Glomerular visceral epithelial cell (primary cell): ENCODE results near the gene TMEM154.
A peak's percentile ranks its signal among the peaks of the same experiment; 100 is the strongest.

Source experiments
- DNase-seq: peaks from one replicate; pipeline ENCODE4 v3.0.0-alpha.2; 2016; ENCODE audit errors: extremely low spot score

The TMEM154 gene

DNA sequence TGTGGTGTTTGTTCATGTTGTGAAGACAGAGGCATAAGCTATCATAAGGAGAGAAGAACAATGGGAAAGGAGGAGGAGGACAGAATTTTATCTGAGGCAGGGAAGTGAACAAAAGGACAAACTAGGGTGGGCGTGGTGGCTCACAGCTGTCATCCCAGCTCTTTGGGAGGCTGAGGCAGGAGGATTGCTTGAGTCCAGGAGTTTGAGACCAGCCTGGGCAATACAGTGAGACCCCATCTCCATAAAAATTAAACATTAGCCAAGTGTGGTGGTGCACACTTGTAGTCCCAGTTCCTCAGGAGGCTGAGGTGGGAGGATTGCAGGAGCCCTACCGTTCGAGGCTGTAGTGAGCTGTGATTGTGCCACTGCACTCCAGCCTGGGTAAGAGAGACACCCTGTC, 49.9 kb downstream of the TMEM154 start:
- no peak for DNase-seq

DNA sequence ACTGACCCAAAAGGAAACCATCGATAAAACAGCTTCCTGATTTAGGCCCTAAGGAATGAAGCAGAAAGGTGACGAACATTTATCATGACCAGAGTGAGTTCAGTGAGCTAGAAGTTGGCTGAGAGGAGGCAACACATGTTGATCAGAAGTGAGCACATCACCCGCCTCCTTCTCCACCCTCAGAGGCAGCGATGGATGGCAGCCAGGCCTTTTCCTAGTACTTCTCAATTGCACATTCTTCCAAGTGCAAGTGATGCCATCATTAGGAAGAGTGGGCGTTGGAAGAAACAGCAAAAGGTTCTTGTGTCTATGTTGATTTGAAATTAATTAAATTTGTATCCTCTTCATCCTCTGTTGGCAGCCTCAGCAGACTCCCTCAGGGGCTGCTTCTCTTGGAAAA, 51.7 kb downstream of the TMEM154 start:
- DNase-seq, result no peak

DNA sequence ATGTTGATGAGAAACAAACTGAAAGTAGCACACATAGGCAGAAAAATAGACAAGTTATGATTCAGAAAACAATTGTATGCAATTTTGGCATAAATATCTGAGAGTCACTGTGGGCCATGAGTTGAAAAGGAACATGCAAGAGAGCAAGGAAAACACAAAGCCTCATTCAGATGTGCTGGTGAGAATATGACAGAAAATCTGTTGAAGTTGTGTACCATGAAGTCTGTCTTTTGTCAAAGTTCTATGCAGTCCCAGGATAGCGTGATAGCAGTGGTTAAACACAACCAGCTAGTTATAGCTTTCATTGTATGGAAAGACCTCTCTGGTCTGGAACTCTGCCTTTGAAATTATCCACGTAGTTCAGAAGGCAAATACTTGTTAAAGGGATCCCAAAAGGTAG, 53.0 kb downstream of the TMEM154 start:
- no peak for DNase-seq

DNA sequence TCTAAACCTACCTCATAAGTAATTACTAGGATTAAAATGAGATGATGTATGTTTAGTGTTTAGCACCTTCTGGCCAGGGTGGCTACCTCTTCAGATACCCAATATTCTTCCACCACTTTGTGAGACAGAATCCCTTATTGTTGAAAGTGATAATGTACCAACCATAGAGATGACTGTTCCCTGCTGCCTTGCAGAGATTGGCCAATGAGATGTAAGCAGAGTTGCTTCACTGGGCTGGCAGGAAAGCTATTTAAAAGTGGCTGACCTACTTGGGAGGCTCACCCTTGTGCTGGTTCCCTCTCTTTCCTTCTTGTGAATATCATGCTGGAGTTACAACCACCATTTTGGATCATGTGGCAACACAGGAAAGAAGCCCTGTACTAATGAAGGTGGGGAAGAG, 58.9 kb downstream of the TMEM154 start:
- no peak for DNase-seq

DNA sequence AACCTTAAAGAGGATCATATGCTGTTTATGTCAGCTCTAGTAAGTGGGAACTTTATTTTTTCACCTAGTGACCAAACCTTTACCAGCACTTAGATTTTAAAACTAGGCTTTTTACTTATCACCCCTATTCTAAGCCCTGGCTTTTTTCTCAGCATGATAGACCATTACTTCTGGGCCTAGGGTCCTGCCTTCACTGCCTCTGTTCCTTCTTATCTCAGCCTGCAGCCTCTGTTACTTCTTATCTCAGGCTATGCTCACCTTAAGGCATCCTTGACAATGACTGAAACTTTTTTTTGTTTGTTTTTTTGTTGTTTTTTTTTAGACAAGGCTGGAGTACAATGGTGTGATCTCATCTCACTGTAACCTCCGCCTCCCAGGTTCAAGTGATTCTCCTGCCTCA, 59.6 kb downstream of the TMEM154 start:
- no peak for DNase-seq

DNA sequence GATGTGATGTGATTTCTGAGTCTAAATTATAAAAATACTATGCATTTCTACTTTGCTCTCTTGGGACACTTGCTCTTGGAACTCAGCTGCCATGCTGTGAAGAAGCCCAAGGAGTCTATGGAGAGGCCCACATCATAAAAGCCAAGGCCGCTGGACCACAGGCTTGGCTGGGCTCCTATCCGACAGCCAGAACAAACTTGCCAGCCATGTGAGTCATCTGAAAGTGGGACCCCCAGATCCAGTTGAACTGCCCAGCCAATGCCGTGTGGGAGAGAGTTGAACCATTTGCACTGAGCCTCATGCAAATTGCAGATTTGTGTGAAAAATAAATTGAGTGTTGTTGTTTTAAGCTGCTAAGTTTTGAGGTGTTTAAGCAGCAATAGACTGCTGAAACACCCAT, 60.2 kb downstream of the TMEM154 start:
- DNase-seq, result no peak

DNA sequence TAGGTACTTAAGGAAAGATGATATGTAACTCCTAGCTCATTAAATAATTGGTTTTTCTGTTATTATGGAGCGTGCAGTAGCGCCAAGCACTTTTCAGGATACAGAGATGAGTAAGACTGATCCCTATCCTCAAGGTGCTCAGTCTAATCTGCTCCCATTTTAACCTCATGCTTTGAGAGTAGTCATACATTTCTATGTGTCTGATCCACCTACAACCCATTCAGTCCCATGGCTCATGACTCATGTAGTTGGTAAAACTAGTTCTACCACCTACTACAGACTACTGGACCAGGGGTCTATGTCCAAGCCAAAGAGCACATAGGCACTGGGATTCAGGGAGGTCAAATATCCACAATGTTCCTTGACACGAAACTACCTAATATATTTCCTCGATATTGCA, 60.8 kb downstream of the TMEM154 start:
- no peak for DNase-seq

DNA sequence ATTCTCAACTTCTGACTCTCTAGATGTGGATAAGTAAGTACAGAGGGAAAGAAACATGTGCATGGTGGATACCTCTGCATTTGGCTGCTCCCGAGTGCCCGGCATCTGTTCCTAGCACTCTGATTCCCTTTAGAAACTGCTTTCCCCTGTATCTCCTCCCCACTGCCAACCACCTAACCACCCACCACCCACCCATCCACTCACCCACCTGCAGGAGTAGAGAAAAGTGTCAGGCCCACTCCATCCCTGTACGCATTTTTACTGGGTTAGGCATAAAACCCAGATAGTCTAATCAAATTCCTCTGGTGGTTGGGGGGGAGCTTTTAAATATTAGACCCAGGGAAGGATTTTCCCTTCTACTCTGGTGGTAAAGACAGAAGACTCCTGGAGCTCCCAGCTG, 63.0 kb downstream of the TMEM154 start:
- no peak for DNase-seq

DNA sequence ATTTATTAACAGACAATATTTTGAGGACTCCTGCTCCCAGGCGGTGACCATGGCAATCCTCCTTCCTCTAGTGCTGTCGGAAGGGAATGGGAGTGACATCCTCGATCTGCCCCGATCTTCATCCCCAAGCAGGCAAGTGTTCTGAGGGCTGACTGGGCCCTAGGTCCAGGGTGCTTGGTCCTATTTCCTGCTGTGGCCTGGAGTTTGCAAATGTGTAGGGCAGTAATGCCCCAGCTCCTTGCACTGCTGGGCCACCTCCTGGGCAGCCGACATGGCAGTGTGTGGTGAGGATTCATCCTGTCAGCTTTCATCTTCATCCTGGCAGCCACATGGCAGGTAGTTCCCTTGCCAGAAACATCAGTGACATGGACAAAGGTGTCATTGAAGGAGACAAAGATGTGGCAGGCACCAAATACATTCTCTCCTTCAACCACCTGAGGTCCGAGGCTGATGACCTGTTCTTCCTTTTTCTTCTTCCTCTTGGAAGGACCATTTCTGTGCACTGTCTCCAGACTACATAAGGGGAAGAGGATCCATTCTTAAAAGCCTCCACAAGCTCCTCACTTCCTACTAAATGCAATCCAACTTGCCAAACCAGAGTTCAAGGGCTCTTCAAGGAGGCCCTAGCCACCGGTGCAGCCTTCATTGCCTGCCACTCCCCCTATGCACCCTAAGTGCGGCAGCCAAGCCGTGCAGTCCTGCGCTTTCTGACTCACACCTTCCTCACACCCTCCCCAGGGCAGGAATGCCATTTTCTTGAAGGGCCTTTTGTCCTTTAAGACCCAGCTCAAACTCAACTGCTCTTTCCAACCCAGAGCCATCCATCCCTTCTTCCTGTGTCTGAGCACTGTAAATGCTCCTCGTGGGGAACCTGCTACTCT, 65.7 kb downstream of the TMEM154 start:
- no peak for DNase-seq

DNA sequence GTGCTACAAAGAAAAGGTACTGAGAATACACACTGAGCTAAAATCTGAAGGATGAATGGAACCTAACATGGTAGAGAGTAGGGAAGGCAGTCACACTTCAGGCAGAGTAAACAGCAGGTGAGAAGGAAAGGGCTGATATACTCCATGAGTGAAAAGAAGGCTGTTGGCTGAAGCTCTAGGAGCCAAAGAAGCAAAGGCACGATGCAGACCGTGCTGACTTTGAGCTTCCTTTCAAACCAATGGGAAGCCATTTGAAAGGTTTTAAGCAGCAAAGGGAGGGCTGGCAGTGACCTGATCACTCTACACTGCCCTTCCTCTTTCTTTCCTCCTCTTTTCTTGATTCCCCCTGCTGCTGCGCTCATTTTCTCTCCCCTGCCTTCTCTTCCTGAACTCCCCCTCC, 66.4 kb downstream of the TMEM154 start:
- DNase-seq, result no peak

DNA sequence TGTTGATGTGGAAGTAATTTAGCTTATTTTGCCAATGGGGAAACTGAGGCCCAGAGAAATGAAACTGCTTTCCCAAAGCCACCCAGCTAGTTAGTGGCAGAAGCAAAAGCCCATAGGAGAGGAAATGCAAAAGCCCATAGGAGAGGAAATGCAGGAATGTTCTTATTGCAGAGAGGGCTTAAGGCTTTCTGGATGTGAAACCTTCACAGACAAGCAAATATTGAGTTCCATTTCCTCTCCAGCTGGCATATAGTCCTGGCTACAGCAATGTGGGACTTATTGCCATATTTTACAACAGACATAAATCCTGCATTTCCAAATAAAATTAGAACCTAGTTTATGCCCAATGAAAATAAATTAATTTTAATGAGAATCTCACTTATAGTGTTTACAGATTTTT, 69.7 kb downstream of the TMEM154 start:
- DNase-seq, result no peak

DNA sequence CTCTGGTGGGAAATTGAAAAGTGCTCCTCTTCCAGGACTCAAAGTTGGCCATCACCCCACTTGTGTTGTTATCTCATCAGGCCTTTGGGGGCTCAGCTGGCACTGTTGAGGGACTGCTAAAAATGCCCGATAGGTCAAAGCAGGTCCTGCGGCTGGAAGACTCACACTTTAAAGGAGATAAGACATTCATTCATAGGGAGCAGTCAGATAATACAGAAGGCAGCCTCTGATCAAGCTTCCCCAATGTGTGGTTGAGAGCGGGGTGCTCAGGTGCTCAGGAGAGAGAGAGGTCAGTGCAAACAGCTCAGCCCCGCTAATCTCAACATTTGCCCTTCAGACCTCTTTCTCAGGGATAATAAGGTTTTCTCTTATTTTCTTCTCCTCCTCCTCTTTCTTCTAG, 70.3 kb downstream of the TMEM154 start:
- DNase-seq, result no peak

DNA sequence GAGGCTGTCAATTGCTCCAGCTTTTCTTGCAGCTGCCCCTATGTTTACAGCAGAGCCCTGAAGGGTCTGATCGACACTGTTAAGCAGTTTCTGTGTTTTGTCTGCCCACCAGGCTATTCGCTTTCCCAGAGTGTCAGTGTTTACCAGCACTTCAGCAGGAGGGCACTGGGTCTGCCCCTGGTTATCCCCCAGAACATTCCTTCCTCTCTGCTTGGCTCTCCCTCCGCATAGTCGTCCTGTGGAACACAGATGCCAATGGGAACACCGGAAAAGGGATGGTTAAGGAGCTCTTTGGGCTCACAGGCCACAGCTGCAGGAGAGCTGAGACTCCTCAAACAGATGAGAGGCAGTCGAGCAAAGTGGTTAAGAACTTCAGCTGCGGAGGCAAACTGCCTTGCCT, 72.6 kb downstream of the TMEM154 start:
- DNase-seq, result no peak

DNA sequence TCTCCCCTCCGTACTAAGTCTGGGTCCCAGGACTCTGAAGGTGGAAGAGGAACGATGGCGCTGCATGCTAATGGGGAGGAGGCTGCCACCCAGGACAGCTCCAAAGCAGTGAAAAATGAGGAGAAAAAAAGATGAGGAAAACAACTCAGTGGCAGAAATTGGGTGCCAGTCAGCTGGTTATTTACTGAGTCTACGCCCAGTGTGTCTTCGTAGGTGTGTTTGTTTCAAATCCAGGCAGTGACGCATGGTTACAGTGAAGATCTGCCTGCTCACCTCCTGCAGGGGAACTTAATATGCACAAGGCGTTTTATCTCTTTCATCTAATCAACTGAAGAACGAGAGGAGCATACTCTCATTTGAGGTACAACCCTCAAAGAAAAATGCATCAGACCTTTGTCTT, 73.0 kb downstream of the TMEM154 start:
- DNase-seq, result no peak

DNA sequence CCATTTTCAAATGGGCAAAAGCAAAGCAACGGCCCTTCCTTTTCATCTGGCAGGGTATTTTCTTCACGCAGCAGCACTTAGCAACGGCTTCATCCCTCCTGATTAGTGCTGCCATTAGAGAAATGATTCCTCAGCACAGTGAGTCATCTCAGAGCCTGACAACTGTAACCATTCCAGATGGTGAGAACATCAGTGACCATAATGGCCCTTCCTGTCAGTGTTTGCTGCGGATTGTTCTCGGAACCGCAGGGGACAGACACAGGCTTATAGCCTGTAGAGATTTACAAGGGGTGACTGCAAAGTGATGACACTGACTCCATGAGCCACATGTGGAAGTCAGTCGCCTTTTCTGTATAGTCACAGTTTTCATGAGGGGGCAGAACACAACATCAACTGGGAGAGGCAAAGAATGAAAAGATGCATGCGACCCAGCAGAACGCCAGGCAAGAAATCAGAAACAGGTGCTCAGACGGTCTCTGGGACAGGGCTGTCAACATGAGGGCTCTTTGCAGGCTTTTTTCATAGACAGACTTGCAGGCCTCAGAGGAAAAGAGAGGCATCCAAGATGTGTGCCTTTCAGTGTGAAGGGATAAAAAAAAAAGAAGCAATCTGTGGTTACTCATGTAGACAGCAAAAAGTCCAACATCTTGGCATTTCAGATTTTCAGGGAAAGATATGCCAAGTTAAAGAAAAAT, 74.0 kb downstream of the TMEM154 start:
- peak; percentile 54 for DNase-seq

DNA sequence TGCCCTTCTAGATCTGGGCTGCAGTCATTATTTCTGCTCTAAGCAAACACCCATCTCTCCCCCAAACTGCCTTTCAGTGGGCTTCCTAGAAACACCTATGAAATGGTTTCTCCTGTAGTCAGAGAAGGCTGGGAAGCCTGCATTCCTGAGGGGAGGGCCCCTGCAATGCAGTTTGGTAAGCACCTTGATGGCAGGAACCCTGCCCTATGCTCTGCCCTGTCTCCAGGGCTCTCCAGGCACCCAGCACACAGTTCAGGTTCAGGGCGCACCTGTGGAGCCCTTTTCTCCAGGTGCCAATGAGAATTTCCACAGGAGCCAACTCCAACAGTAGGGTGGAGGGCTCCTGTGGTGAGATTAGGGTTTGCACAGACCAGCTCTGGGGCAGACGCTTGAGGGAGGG, 74.8 kb downstream of the TMEM154 start:
- DNase-seq, result no peak

DNA sequence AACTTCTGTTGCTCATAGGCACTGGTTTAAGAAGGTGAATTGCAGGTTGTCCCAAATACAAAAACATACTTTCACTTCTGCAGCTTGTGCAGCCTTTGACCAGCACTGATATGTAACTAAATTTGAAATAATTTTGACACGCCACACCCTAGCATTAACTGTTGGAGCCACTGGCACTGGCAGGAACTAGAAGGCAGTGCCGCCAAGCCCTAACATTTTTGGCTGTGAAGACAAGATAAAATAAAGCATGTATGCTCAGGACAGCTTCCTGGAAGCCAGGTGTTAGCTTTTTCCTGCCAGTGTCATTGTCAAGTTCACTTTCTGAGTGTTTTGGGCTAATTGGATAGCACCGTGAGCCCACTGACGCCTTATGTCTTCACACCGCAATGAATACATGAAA, 78.6 kb downstream of the TMEM154 start:
- DNase-seq, result no peak

DNA sequence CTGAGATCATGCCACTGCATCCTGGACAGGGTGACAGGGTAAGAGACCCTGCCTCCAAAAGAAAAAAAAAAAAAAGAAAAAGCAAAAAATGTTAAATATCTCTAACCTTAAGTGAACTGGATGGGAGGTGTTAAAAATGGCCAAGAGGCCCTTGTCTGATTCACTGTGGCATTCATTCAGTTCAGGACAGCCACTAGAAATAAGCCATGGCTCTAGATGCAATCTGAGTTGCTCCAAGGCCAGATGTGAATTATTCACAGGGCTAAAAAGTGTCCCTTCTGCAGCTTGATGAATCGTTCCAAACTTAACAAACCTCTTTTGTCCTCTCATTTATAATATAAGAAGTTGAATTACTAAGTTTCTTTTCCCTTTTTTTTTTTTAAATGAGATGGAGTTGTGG, 80.2 kb downstream of the TMEM154 start:
- DNase-seq, result no peak

DNA sequence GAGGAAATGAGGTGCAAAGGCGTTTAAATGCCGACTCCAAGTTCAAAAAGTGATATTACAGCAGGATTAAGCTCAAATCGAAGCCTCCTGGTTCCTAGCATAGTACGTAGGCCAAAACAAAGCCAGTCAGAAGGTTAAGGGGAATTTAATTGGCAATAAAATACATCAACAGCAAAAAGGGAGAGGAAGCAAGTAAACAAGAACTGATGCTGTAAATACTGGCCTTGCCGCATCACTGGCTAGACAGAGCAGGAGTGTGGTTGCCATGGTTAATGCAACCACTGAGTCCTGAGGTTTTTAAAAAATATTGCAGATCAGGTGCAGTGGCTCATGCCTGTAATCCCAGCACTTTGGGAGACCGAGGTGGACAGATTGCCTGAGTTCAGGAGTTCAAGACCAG, 80.7 kb downstream of the TMEM154 start:
- DNase-seq, result no peak

DNA sequence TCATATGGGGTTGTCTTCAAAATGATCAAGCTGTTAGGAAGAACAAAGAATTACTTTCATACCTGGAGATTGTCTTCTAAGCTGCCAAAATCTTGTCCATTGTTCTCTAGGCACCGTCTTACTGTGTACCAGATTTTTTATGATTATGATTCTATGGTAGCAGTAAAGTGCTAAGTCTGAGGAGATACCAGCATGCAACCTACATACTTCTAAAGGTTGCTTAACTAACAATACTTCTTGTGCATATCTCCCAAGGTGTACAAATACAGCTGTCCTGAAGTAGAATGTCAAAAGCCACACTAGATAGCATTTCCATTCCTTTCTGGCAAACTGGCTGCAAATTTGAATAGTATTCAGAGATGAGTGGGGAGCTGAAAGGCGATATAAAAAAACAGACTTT, 81.3 kb downstream of the TMEM154 start:
- DNase-seq, result no peak

DNA sequence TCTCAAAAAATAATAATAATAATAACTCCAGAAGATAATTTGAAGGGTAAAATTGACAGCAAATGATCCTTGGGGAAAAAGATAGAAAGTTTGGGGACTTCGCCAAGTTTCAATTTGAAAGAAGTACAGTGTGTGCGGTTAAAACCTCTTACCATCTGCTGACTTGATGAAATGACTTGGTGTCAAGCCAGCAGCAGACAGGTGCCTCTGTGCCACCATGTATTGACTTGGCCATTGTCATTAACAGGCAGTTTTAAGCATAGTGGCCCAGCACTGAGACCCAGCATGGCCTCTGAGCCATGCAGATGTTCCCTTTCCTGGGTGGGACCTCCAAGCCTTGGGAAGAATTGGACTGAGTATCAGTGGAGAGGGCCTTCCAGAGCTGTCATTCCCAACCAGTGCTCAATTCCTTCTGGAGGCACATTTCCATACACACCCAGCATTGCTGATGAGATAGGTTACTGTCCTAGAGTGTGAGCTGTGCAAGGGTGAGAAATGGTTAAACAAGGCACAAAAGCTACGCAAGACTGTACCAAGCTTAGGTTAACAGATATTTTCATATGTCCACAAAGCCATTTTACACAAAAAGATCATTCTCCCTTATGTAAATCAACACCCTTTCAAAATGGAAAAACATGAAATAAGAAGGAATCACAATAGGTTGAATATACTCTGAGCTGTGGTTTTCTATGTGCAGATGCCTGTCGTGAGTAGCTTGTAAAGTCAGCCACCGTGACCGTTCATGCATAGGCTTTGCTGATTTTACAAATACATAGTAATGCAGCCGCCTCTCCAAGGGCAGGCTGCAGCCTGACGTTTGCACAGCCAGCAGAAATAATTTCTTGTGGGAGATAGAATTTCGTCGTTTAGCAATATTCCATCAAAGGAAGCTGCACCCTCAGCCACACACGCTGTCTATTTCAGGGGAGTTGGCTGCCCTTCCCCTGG, 84.5 kb downstream of the TMEM154 start:
- peak; percentile 78 for DNase-seq

DNA sequence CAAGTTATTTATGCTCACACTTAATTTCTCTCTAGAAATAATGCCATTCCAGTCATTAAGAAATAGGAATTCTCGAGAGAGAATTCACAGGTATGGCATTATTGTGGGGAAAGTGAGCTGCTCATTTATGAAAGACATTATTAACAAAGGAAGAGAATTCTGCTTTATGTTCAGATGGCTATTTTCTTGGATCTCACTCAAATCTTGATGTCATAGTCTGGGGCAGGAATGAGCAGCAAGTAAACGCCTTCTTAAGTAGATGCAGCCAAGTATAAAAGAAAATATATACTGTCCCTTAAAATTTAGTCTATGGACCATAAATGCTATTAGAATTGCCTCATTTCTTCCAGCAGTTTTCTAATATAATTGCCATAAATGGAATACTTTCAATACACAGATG, 85.7 kb downstream of the TMEM154 start:
- DNase-seq, result no peak
